Measurements from ENCODE around the gene INO80.

DNA sequence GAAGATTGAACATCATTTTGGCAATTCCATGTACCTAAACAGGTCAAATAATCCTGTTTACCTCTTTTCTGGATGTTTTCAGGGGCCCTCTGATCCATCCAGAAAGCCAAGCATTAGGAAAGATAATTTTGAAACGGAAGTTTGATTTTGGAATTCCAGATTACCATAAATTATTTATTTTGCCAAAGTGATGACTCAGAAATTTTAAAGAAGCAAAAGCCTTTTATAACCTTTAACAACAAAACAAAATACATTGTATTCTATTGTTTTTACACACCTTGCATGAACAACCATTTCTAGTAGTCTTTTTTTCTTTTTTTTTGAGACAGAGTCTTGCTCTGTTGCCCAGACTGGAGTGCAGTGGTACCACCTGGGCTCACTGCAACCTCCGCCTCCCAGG, 32.0 kb upstream of the INO80 start:
- TF ChIP-seq, protein P1, sequence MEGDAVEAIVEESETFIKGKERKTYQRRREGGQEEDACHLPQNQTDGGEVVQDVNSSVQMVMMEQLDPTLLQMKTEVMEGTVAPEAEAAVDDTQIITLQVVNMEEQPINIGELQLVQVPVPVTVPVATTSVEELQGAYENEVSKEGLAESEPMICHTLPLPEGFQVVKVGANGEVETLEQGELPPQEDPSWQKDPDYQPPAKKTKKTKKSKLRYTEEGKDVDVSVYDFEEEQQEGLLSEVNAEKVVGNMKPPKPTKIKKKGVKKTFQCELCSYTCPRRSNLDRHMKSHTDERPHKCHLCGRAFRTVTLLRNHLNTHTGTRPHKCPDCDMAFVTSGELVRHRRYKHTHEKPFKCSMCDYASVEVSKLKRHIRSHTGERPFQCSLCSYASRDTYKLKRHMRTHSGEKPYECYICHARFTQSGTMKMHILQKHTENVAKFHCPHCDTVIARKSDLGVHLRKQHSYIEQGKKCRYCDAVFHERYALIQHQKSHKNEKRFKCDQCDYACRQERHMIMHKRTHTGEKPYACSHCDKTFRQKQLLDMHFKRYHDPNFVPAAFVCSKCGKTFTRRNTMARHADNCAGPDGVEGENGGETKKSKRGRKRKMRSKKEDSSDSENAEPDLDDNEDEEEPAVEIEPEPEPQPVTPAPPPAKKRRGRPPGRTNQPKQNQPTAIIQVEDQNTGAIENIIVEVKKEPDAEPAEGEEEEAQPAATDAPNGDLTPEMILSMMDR (conservative IDR thresholded peaks at IDR 0.05 in 1 of 2, IDR thresholded peaks at IDR 0.05 in 1 of 2; ENCODE audit: low read depth in 1 of 2, low read length in 2 of 2), result no peak
- no peak for TF ChIP-seq EZH2 (IDR thresholded peaks at IDR 0.05; ENCODE audit: low read length, missing control alignments)

All from fibroblast of lung (primary cell).